Measurements from ENCODE around the gene ACLY. TPM values are rescaled to one million over a fixed set of nuclear protein-coding genes. Genes with fewer than 3 reads are reported as not detected.

ACLY gene
- total RNA-seq, 1 donor from 2014 or later: 49.1 TPM

- H3K27ac ChIP-seq (ENCODE audit: low read depth, low read length): no peak overlapping the region
- peaks cover 0 to 2% (median 0%) of the 10 kb centered on the region in 3 donors for H3K4me1 ChIP-seq (ENCODE audit: control insufficient read depth in 3 of 3, insufficient read depth in 3 of 3, low read length in 3 of 3)
- H3K9ac ChIP-seq (ENCODE audit: low read depth in 1 of 3, low read length in 3 of 3): no peak overlapping the region
- H3K27me3 ChIP-seq (ENCODE audit: control insufficient read depth in 3 of 3, insufficient read depth in 3 of 3, low read length in 3 of 3): peaks cover 0 to 4% (median 0%) of the 10 kb centered on the region in 3 donors
- H3K9me3 ChIP-seq (ENCODE audit: control insufficient read depth in 3 of 3, low read length in 3 of 3): no peaks in the 10 kb centered on the region
- peaks cover 12 to 15% (median 13%) of the 10 kb centered on the region in 3 donors for H3K36me3 ChIP-seq (ENCODE audit: control insufficient read depth in 3 of 3, insufficient read depth in 3 of 3, low read length in 3 of 3)
- no peak overlapping the region for H3K4me3 ChIP-seq (ENCODE audit: low read length in 3 of 3)
These were observed 96.3 kb downstream of the ACLY start for GRCh38 chr17:41822216-41823140.

GRCh38 chr17:41821776-41822175 is 97.0 kb downstream of the ACLY start:
- H3K36me3 ChIP-seq (ENCODE audit: control insufficient read depth in 3 of 3, insufficient read depth in 3 of 3, low read length in 3 of 3): peaks cover 10 to 12% (median 12%) of the 10 kb centered on the region in 3 donors
- no peaks in the 10 kb centered on the region for H3K9me3 ChIP-seq (ENCODE audit: control insufficient read depth in 3 of 3, low read length in 3 of 3)
- no peak overlapping the region for H3K9ac ChIP-seq (ENCODE audit: low read depth in 1 of 3, low read length in 3 of 3)
- H3K4me1 ChIP-seq (ENCODE audit: control insufficient read depth in 3 of 3, insufficient read depth in 3 of 3, low read length in 3 of 3): peaks cover 0 to 2% (median 0%) of the 10 kb centered on the region in 3 donors
- no peak overlapping the region for H3K27ac ChIP-seq (ENCODE audit: low read depth, low read length)
- H3K27me3 ChIP-seq (ENCODE audit: control insufficient read depth in 3 of 3, insufficient read depth in 3 of 3, low read length in 3 of 3): peaks cover 0 to 4% (median 0%) of the 10 kb centered on the region in 3 donors
- H3K4me3 ChIP-seq (ENCODE audit: low read length in 3 of 3): no peak overlapping the region

- Histone ChIP-seq H3K4me1 (ENCODE audit: control insufficient read depth in 3 of 3, insufficient read depth in 3 of 3, low read length in 3 of 3) (no peaks in the 10 kb centered on the region), H3K4me3 (ENCODE audit: low read length in 3 of 3) (no peak overlapping the region), H3K27me3 (ENCODE audit: control insufficient read depth in 3 of 3, insufficient read depth in 3 of 3, low read length in 3 of 3) (peaks cover 0 to 4% (median 0%) of the 10 kb centered on the region in 3 donors), H3K36me3 (ENCODE audit: control insufficient read depth in 3 of 3, insufficient read depth in 3 of 3, low read length in 3 of 3) (no peaks in the 10 kb centered on the region), H3K9me3 (ENCODE audit: control insufficient read depth in 3 of 3, low read length in 3 of 3) (no peaks in the 10 kb centered on the region), H3K27ac (ENCODE audit: low read depth, low read length) (no peak overlapping the region), H3K9ac (ENCODE audit: low read depth in 1 of 3, low read length in 3 of 3) (no peak overlapping the region)
These were observed 100.7 kb downstream of the ACLY start for GRCh38 chr17:41818024-41818423.

Small RNA genes lying within 50 kb of the gene (small RNA-seq; reads per million reads assigned to genes)
- not detected for gene AC125257.2

Other genes starting within 250 kb of the ACLY start
- gene EIF1, start 230.1 kb downstream of the ACLY start, total RNA-seq: 100 TPM
- gene GAST, start 206.6 kb downstream of the ACLY start, total RNA-seq: not detected
- not detected for gene HAP1, start 184.3 kb downstream of the ACLY start, total RNA-seq
- gene JUP, start 132.2 kb downstream of the ACLY start, total RNA-seq: 24.5 TPM
- gene P3H4, start 107.0 kb downstream of the ACLY start, total RNA-seq: 31.8 TPM
- gene FKBP10, start 105.9 kb downstream of the ACLY start, total RNA-seq: 76.2 TPM
- 32.4 TPM for gene NT5C3B, start 82.7 kb downstream of the ACLY start, total RNA-seq
- not detected for gene KLHL10, start 81.1 kb downstream of the ACLY start, total RNA-seq
- gene KLHL11, start 53.5 kb downstream of the ACLY start, total RNA-seq: 19.3 TPM
- gene ODAD4, start 11.7 kb upstream of the ACLY start, total RNA-seq: 1.0 TPM
- gene CNP, start 47.8 kb upstream of the ACLY start, total RNA-seq: 25.1 TPM
- gene DNAJC7, start 98.5 kb upstream of the ACLY start, total RNA-seq: 55.3 TPM
- gene NKIRAS2, start 101.1 kb upstream of the ACLY start, total RNA-seq: 22.4 TPM
- 1.6 TPM for gene C17orf113, start 131.7 kb upstream of the ACLY start, total RNA-seq
- 0.52 TPM for gene ZNF385C, start 179.5 kb upstream of the ACLY start, total RNA-seq
- gene DHX58, start 193.8 kb upstream of the ACLY start, total RNA-seq: 3.7 TPM
- gene KAT2A, start 202.4 kb upstream of the ACLY start, total RNA-seq: 8.9 TPM
- not detected for gene HSPB9, start 203.9 kb upstream of the ACLY start, total RNA-seq
- 19.8 TPM for gene RAB5C, start 236.0 kb upstream of the ACLY start, total RNA-seq

Measured in skeletal muscle tissue (tissue), 5 donors.